GM13976 (cell line): ENCODE data around the gene CST1.
"Not testable (repeated sequence)": the region's sequence is repeated elsewhere in the genome, so short reads cannot be mapped to it uniquely, and the experiment has no call there.

Experiments used
- DNase-seq: peaks from one replicate; pipeline ENCODE4 v3.0.0; 2012; ENCODE audit warnings: low spot score
- CTCF ChIP-seq: IDR thresholded peaks from 2 replicates; pipeline ENCODE4 v1.5.1; 2012; ENCODE audit warnings: borderline replicate concordance, mild to moderate bottlenecking; ENCODE audit not compliant: insufficient read depth; ENCODE audit errors: extremely low read depth, missing control alignments, control extremely low read depth
- in situ Hi-C: fragments of 300-500 bp; cut with MboI; formaldehyde crosslinking; loops from one replicate; pipeline ENCODE4 v1.12.0; 2022; ENCODE audit warnings: low sequenced_read_pairs, mixed read lengths, inconsistent platforms; ENCODE audit not compliant: unreplicated experiment

CST1 gene

GRCh38 chr20:23746321-23746720, 4.4 kb downstream of the CST1 start:
- no peak for DNase-seq
- in situ Hi-C loops, result no loop called here
- no peak for TF ChIP-seq CTCF

GRCh38 chr20:23745247-23745646, 5.5 kb downstream of the CST1 start:
- no peak for TF ChIP-seq CTCF
- in situ Hi-C loops, result no loop called here
- no peak for DNase-seq

GRCh38 chr20:23744817-23745216, 5.9 kb downstream of the CST1 start:
- no peak for DNase-seq
- no peak for TF ChIP-seq CTCF
- in situ Hi-C loops, result no loop called here

GRCh38 chr20:23735391-23735790, 15.3 kb downstream of the CST1 start:
- in situ Hi-C loops, DNase-seq: not testable (repeated sequence)

GRCh38 chr20:23734949-23735348, 15.8 kb downstream of the CST1 start:
- in situ Hi-C loops, DNase-seq: not testable (repeated sequence)

GRCh38 chr20:23734440-23734839, 16.3 kb downstream of the CST1 start:
- in situ Hi-C loops, DNase-seq: not testable (repeated sequence)

- in situ Hi-C loops, result no loop called here
- DNase-seq, result no peak
- TF ChIP-seq CTCF, result no peak
These were observed 23.7 kb downstream of the CST1 start for GRCh38 chr20:23727016-23727415.

GRCh38 chr20:23725102-23725501, 25.6 kb downstream of the CST1 start:
- no peak for DNase-seq
- in situ Hi-C loops, result no loop called here
- TF ChIP-seq CTCF, result no peak
